ENCODE data around the gene APBA1.

GRCh38 chr9:69615880-69616279 is 56.3 kb downstream of the APBA1 start:
- TF ChIP-seq CTCF (IDR thresholded peaks at IDR 0.05; ENCODE audit: insufficient read depth, low read length, poor library complexity, severe bottlenecking) (no peak), EZH2phosphoT487 (conservative IDR thresholded peaks at IDR 0.05; ENCODE audit: low read length) (no peak)

Measured in SU-DHL-6 (cell line).